Ishikawa (cell line): ENCODE results near the gene DNAJC17.

Experiments used
- CEBPB ChIP-seq: IDR thresholded peaks from 2 replicates; pipeline ENCODE4 v1.6.1; 2012
- EGR1 ChIP-seq: IDR thresholded peaks from 2 replicates; pipeline ENCODE4 v1.6.1; 2012
- EP300 ChIP-seq: IDR thresholded peaks from 2 replicates; pipeline ENCODE4 v1.6.1; 2012; ENCODE audit warnings: borderline replicate concordance
- MAX ChIP-seq: IDR thresholded peaks from 2 replicates; pipeline ENCODE4 v1.6.1; 2012
- RAD21 ChIP-seq: IDR thresholded peaks from 2 replicates; pipeline ENCODE4 v1.6.1; 2012; ENCODE audit warnings: low read depth
- REST ChIP-seq: IDR thresholded peaks from 2 replicates; pipeline ENCODE4 v1.6.1; 2012; ENCODE audit warnings: low read depth, mild to moderate bottlenecking
- TAF1 ChIP-seq: IDR thresholded peaks from 2 replicates; pipeline ENCODE4 v1.6.1; 2012; ENCODE audit warnings: low read depth, mild to moderate bottlenecking
- YY1 ChIP-seq: IDR thresholded peaks from 2 replicates; pipeline ENCODE4 v1.6.1; 2012; ENCODE audit warnings: low read depth
- ZBTB7A ChIP-seq: IDR thresholded peaks from 2 replicates; pipeline ENCODE4 v1.6.1; 2012; ENCODE audit warnings: low read depth

GRCh38 chr15:40850576-40851112 lies 43.4 kb upstream of the DNAJC17 start:
- TF ChIP-seq TAF1 (no peak), CEBPB (no peak), RAD21 (no peak), EGR1 (no peak), EP300 (no peak), YY1 (no peak), REST (no peak), ZBTB7A (no peak), MAX (no peak)
